Measurements from ENCODE around the gene KRTAP16-1.
"Not testable (repeated sequence)": the region's sequence is repeated elsewhere in the genome, so short reads cannot be mapped to it uniquely, and the experiment has no call there.

KRTAP16-1 gene, protein sequence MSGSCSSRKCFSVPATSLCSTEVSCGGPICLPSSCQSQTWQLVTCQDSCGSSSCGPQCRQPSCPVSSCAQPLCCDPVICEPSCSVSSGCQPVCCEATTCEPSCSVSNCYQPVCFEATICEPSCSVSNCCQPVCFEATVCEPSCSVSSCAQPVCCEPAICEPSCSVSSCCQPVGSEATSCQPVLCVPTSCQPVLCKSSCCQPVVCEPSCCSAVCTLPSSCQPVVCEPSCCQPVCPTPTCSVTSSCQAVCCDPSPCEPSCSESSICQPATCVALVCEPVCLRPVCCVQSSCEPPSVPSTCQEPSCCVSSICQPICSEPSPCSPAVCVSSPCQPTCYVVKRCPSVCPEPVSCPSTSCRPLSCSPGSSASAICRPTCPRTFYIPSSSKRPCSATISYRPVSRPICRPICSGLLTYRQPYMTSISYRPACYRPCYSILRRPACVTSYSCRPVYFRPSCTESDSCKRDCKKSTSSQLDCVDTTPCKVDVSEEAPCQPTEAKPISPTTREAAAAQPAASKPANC

GRCh38 chr17:41308918-41309359 lies at the start of gene KRTAP16-1:
TSS of gene KRTAP16-1 (minus strand) at chr17:41309309. CDS start at chr17:41309253, 56 bp downstream.
- no peak for DNase-seq

- DNase-seq, result no peak
Observed at GRCh38 chr17:41354536-41354935, 45.4 kb upstream of the KRTAP16-1 start.

DNA sequence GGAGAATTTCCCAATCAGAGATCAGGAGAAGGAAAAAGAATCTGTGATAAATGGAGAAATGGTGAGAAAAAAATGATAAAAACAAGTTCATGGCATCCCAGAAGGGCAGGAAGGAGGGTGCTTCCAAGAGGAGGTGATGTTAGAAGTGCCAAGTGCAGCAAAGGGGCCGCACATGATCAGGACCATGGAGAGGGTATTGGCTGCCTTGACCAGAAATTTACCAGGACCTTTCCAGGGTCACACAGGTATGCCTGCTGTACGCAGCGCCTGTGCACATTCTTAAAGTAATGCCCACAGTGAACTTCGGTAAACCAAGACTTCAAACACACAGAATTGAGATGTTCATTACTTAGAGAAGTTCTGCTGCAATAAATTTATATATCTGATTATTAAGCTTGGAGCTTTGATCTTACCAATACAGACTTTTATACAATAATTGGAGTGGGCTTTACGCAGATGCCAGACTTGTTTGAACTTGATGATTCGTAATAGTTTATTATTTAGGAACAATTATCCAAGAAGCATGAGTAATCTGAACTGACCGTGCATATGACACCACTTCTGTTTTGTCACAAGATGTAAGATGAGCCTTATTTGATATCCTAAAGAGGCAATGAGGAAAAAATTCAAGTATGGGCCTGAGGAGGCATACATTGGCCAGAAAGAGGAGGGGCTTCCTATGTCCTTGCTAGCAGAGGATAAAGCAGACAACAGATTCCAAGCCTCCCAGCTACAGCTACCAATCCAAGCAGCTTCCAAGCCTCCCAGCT lies 43.7 kb upstream of the KRTAP16-1 start:
- no peak for DNase-seq

DNA sequence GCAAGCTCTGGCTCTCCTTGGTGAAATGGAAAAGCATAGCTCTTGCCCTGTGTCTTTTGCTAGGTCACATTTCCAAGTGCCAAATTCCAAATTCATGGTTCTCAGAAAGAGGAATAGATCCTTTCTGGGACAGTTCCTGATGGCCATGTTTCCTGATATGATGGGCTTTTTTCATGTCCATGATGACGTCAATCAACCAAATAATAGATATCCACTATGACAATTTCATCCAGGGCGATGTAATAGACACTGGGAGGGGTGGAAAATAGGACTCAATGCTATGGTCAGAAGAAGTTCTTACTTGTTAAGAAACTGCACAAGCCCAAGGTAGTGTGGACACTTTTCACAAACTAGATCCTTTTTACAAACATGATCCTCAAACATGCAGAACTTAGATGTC lies 42.1 kb upstream of the KRTAP16-1 start:
- DNase-seq, result no peak

- DNase-seq, result not testable (repeated sequence)
Observed at GRCh38 chr17:41350381-41350878, 41.3 kb upstream of the KRTAP16-1 start, which contains the start of gene KRT33A. TSS of gene KRT33A (minus strand) at chr17:41350828. CDS start at chr17:41350767, 61 bp downstream.

GRCh38 chr17:41347869-41348760 lies 39.0 kb upstream of the KRTAP16-1 start:
- no peak for DNase-seq

DNA sequence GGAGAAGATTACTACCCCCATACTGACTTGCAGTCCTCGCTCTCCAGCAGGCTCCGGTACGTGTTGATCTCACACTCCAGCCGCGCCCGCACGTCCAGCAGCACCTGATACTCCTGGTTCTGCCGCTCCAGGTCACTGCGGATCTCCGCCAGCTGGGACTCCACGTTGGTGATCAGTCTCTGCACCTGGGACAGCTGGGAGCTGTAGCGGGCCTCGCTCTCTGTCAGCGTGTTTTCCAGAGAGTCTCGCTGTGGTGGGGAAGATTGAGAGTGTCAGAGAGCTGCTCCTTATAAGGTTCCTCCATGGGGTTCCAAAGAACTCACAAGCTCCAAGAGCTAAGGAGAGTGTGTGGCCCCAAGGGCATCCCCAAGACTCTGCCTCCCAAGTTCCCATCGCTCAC lies 37.3 kb upstream of the KRTAP16-1 start:
- not testable (repeated sequence) for DNase-seq

- no peak for DNase-seq
Observed at GRCh38 chr17:41345992-41346391, 36.9 kb upstream of the KRTAP16-1 start.

- DNase-seq, result no peak
Observed at GRCh38 chr17:41343029-41343428, 33.9 kb upstream of the KRTAP16-1 start.

DNA sequence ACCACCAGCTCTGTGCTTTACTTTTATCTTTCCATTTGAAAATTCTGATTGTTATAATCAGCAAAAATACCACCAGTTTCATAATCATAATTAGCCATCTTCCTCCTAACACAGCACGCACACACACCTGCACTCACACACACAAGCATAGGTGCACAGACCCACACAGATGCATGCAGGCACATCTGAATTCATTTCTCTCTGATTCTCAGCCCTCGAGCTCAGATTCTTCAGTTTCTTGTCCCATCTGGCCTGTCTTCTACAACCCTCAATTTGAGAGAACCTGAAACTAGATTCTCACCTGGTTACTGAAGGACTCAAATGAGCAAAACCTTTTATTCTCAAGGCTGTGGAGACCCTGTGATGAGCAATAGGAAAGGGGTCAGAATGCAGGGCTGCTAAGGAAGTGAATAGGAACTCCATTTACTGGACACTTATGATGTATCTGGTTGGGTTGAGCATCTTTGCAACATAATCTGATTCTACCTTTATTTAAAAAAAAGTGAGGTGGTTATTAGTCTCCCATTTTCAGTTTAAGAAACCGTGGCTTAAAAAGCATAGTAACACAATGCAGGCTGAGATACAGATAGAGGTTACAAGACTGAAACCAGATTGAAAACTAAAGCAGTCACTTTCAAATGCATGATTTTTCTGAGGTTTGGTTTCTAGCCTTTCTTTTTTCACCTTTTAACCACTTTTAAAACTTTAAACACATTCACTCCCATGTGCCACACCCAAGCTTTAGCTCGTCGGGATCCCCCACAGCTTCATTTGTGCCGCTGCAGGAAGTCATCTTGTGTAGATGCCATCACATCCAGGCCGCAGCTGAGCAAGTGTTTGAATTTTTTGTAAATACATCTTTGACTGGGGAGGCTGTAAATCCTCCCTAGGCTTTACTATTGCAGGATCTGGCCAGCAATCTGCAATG lies 32.1 kb upstream of the KRTAP16-1 start:
- no peak for DNase-seq

DNA sequence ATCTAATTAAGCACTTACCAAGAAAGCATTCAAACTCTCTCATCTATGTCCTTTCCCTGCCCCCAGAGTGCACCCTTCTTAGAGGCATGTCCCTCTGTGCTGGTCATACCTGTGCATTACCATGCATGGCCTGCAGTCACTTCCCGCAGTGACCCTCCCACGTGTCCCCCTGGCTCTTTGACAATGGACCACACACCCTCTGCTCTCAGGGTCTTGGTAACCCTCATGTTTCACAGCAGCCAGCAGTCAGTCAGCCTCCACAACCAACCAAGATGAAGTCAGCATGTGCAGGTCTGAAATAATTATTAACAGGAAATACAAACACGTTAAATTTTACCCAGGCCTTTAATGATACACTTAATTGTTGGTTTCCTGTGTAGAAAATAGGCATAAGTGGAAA lies 31.4 kb upstream of the KRTAP16-1 start:
- DNase-seq, result no peak

DNA sequence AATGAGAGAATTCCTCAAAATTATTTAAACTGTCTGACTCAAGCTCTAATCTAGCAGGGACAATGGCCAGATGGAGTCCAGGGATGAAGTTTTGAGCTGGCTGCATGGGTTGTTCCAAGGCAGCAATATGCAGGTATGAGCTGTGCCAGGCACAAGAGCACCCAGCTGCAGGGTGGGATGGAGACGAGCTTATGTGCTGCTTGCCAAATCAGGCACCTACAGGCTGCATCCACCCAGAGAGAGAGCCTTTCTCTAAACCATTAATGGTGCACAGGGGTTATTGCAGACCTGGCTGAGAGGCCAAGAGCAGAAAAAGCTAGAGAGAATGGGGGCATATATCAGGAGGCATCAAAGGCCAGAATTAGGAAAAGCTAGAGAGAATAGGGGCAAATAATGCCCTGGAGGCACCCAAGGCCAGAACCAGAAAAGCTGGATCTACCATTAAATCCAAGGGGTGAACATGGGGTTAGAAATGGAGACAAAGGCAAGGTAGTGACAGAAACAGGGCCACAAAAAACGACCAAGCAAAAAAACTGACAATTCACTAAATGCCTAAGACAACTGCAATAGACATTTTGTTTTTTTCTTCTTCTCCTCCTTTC lies 30.6 kb upstream of the KRTAP16-1 start:
- DNase-seq, result no peak

- no peak for DNase-seq
Observed at GRCh38 chr17:41338961-41339485, 29.9 kb upstream of the KRTAP16-1 start.

- DNase-seq, result no peak
Observed at GRCh38 chr17:41335747-41336146, 26.6 kb upstream of the KRTAP16-1 start.

GRCh38 chr17:41334385-41335305 lies 25.5 kb upstream of the KRTAP16-1 start:
- no peak for DNase-seq

GRCh38 chr17:41333836-41334235 lies 24.7 kb upstream of the KRTAP16-1 start:
- DNase-seq, result no peak

DNA sequence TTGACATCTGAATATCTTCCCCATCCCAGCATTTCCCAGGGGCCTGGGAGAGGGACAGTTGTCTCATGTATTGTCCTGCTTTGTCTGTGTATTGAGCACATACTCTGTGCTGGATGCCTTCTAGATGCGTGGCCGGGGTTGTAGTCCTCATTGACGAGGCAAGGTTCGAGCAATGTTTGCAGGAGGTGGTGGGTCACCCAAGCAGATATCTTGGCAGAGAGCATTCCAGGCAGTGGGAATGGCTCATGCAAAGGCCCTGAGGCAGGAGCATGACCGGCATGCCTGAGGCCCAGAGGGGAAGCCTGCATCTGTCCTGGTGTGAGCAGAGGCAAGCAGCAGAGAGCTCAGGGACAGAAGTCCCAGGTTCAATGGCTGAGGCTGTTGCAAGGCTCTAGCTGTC lies 24.0 kb upstream of the KRTAP16-1 start:
- no peak for DNase-seq

- no peak for DNase-seq
Observed at GRCh38 chr17:41332239-41332638, 23.1 kb upstream of the KRTAP16-1 start.

- no peak for DNase-seq
Observed at GRCh38 chr17:41331606-41332005, 22.5 kb upstream of the KRTAP16-1 start.

All from NCI-H1092 treated with DMSO at 0.1 percent for 48 hours (cell line).